ENCODE data around the gene FMOD.
"Not testable (repeated sequence)": the region's sequence is repeated elsewhere in the genome, so short reads cannot be mapped to it uniquely, and the experiment has no call there.

FMOD gene

GRCh38 chr1:203317429-203318228 is 33.3 kb downstream of the FMOD start:
- no peak overlapping the region for H2AFZ ChIP-seq (ENCODE audit: low read length, unreplicated experiment)
- H3K4me1 ChIP-seq (ENCODE audit: control insufficient read depth, insufficient read depth, low read length, unreplicated experiment), result peaks cover 6% of the 10 kb centered on the region
- no peaks in the 10 kb centered on the region for H3K79me2 ChIP-seq (ENCODE audit: control insufficient read depth, insufficient read depth, low read length, unreplicated experiment)
- no peaks in the 10 kb centered on the region for H3K36me3 ChIP-seq (ENCODE audit: insufficient read depth, low read length)
- H3K4me3 ChIP-seq (ENCODE audit: low read depth, low read length), result no peak overlapping the region
- peaks cover 8% of the 10 kb centered on the region; the same call in 1 of the 2 replicates for H3K27me3 ChIP-seq (ENCODE audit: insufficient read depth, low read length)
- H3K27ac ChIP-seq (ENCODE audit: low read depth, low read length), result no peak overlapping the region

- Histone ChIP-seq H3K27ac (ENCODE audit: low read depth, low read length) (no peak overlapping the region), H3K36me3 (ENCODE audit: insufficient read depth, low read length) (no peaks in the 10 kb centered on the region), H3K4me1 (ENCODE audit: control insufficient read depth, insufficient read depth, low read length, unreplicated experiment) (peaks cover 6% of the 10 kb centered on the region), H3K79me2 (ENCODE audit: control insufficient read depth, insufficient read depth, low read length, unreplicated experiment) (no peaks in the 10 kb centered on the region), H3K4me3 (ENCODE audit: low read depth, low read length) (no peak overlapping the region), H3K27me3 (ENCODE audit: insufficient read depth, low read length) (0 out of 2 replicates have a peak, but pooled peaks cover 3% of the 10 kb centered on the region), H2AFZ (ENCODE audit: low read length, unreplicated experiment) (no peak overlapping the region)
Measured at GRCh38 chr1:203316626-203317093, 34.3 kb downstream of the FMOD start.

GRCh38 chr1:203314025-203314759 is 36.7 kb downstream of the FMOD start:
- H3K27ac ChIP-seq (ENCODE audit: low read depth, low read length); H3K4me1 ChIP-seq (ENCODE audit: control insufficient read depth, insufficient read depth, low read length, unreplicated experiment); H3K27me3 ChIP-seq (ENCODE audit: insufficient read depth, low read length): not testable (repeated sequence)

GRCh38 chr1:203311368-203312301 is 39.3 kb downstream of the FMOD start:
- no peak overlapping the region for H3K27ac ChIP-seq (ENCODE audit: low read depth, low read length)
- no peak overlapping the region for H3K4me3 ChIP-seq (ENCODE audit: low read depth, low read length)
- H3K36me3 ChIP-seq (ENCODE audit: insufficient read depth, low read length), result no peaks in the 10 kb centered on the region
- H3K79me2 ChIP-seq (ENCODE audit: control insufficient read depth, insufficient read depth, low read length, unreplicated experiment), result no peaks in the 10 kb centered on the region
- H3K4me1 ChIP-seq (ENCODE audit: control insufficient read depth, insufficient read depth, low read length, unreplicated experiment), result peaks cover 6% of the 10 kb centered on the region
- H2AFZ ChIP-seq (ENCODE audit: low read length, unreplicated experiment), result no peak overlapping the region
- no peaks in the 10 kb centered on the region for H3K27me3 ChIP-seq (ENCODE audit: insufficient read depth, low read length)

More at GRCh38 chr1:203314025-203314759, 36.7 kb downstream of the FMOD start:
- not testable (repeated sequence) for H3K79me2 ChIP-seq (ENCODE audit: control insufficient read depth, insufficient read depth, low read length, unreplicated experiment); H2AFZ ChIP-seq (ENCODE audit: low read length, unreplicated experiment); H3K36me3 ChIP-seq (ENCODE audit: insufficient read depth, low read length); H3K4me3 ChIP-seq (ENCODE audit: low read depth, low read length)

- Histone ChIP-seq H3K27me3 (ENCODE audit: insufficient read depth, low read length) (no peaks in the 10 kb centered on the region), H3K79me2 (ENCODE audit: control insufficient read depth, insufficient read depth, low read length, unreplicated experiment) (no peaks in the 10 kb centered on the region), H3K4me3 (ENCODE audit: low read depth, low read length) (no peak overlapping the region), H2AFZ (ENCODE audit: low read length, unreplicated experiment) (no peak overlapping the region), H3K27ac (ENCODE audit: low read depth, low read length) (no peak overlapping the region), H3K36me3 (ENCODE audit: insufficient read depth, low read length) (no peaks in the 10 kb centered on the region), H3K4me1 (ENCODE audit: control insufficient read depth, insufficient read depth, low read length, unreplicated experiment) (peaks cover 10% of the 10 kb centered on the region)
Measured at GRCh38 chr1:203308923-203309331, 42.0 kb downstream of the FMOD start.

- no peak overlapping the region for H3K4me3 ChIP-seq (ENCODE audit: low read depth, low read length)
- H3K4me1 ChIP-seq (ENCODE audit: control insufficient read depth, insufficient read depth, low read length, unreplicated experiment), result peaks cover 10% of the 10 kb centered on the region
- H2AFZ ChIP-seq (ENCODE audit: low read length, unreplicated experiment), result no peak overlapping the region
- no peaks in the 10 kb centered on the region for H3K79me2 ChIP-seq (ENCODE audit: control insufficient read depth, insufficient read depth, low read length, unreplicated experiment)
- no peaks in the 10 kb centered on the region for H3K36me3 ChIP-seq (ENCODE audit: insufficient read depth, low read length)
- no peak overlapping the region for H3K27ac ChIP-seq (ENCODE audit: low read depth, low read length)
- no peaks in the 10 kb centered on the region for H3K27me3 ChIP-seq (ENCODE audit: insufficient read depth, low read length)
Measured at GRCh38 chr1:203308328-203308922, 42.5 kb downstream of the FMOD start.

- Histone ChIP-seq H3K79me2 (ENCODE audit: control insufficient read depth, insufficient read depth, low read length, unreplicated experiment) (no peaks in the 10 kb centered on the region), H3K4me3 (ENCODE audit: low read depth, low read length) (no peak overlapping the region), H3K36me3 (ENCODE audit: insufficient read depth, low read length) (no peaks in the 10 kb centered on the region), H3K27me3 (ENCODE audit: insufficient read depth, low read length) (no peaks in the 10 kb centered on the region), H2AFZ (ENCODE audit: low read length, unreplicated experiment) (no peak overlapping the region), H3K4me1 (ENCODE audit: control insufficient read depth, insufficient read depth, low read length, unreplicated experiment) (peaks cover 10% of the 10 kb centered on the region), H3K27ac (ENCODE audit: low read depth, low read length) (no peak overlapping the region)
Measured at GRCh38 chr1:203307641-203308126, 43.2 kb downstream of the FMOD start.

- no peaks in the 10 kb centered on the region for H3K27me3 ChIP-seq (ENCODE audit: insufficient read depth, low read length)
- H3K36me3 ChIP-seq (ENCODE audit: insufficient read depth, low read length), result no peaks in the 10 kb centered on the region
- H3K79me2 ChIP-seq (ENCODE audit: control insufficient read depth, insufficient read depth, low read length, unreplicated experiment), result no peaks in the 10 kb centered on the region
- peaks cover 10% of the 10 kb centered on the region for H3K4me1 ChIP-seq (ENCODE audit: control insufficient read depth, insufficient read depth, low read length, unreplicated experiment)
- peak overlapping the region; percentile 92 for H3K4me3 ChIP-seq (ENCODE audit: low read depth, low read length)
- no peak overlapping the region for H2AFZ ChIP-seq (ENCODE audit: low read length, unreplicated experiment)
- no peak overlapping the region for H3K27ac ChIP-seq (ENCODE audit: low read depth, low read length)
Measured at GRCh38 chr1:203306965-203307541, 43.9 kb downstream of the FMOD start.

- Histone ChIP-seq H3K4me3 (ENCODE audit: low read depth, low read length) (peak overlapping the region; percentile 92), H3K36me3 (ENCODE audit: insufficient read depth, low read length) (no peaks in the 10 kb centered on the region), H3K27me3 (ENCODE audit: insufficient read depth, low read length) (peaks cover under 1% of the 10 kb centered on the region; the same call in 1 of the 2 replicates), H3K27ac (ENCODE audit: low read depth, low read length) (peak overlapping the region; percentile 47; the same call in 1 of the 2 replicates), H3K79me2 (ENCODE audit: control insufficient read depth, insufficient read depth, low read length, unreplicated experiment) (no peaks in the 10 kb centered on the region), H2AFZ (ENCODE audit: low read length, unreplicated experiment) (peak overlapping the region; percentile 43), H3K4me1 (ENCODE audit: control insufficient read depth, insufficient read depth, low read length, unreplicated experiment) (peaks cover 10% of the 10 kb centered on the region)
Measured at GRCh38 chr1:203306089-203306964, 44.6 kb downstream of the FMOD start.

Measured in ACC112 (cell line).